ENCODE results near the gene AGRN.

DNA sequence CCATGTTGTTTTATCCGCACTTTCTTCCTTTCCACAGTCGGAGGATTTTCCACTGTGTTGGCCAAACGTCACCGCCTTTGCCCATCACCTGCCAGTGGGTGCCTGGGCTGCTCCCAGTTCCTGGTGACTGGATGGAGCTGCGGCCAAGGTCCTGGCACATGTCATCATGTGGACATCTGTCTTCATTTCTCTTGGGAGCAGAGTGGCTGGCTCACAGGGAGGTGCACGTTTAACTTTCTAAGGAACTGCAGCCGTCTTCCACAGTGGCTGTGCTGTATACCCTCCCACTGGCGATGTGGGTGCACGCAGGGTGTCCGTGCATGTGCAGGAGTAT is 73.7 kb downstream of the AGRN start:
- TF ChIP-seq, protein P1, sequence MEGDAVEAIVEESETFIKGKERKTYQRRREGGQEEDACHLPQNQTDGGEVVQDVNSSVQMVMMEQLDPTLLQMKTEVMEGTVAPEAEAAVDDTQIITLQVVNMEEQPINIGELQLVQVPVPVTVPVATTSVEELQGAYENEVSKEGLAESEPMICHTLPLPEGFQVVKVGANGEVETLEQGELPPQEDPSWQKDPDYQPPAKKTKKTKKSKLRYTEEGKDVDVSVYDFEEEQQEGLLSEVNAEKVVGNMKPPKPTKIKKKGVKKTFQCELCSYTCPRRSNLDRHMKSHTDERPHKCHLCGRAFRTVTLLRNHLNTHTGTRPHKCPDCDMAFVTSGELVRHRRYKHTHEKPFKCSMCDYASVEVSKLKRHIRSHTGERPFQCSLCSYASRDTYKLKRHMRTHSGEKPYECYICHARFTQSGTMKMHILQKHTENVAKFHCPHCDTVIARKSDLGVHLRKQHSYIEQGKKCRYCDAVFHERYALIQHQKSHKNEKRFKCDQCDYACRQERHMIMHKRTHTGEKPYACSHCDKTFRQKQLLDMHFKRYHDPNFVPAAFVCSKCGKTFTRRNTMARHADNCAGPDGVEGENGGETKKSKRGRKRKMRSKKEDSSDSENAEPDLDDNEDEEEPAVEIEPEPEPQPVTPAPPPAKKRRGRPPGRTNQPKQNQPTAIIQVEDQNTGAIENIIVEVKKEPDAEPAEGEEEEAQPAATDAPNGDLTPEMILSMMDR (IDR thresholded peaks at IDR 0.05) = no peak
- no peak for TF ChIP-seq POLR2A (IDR thresholded peaks at IDR 0.05)

Measured in thyroid gland (tissue), 4 donors.